Measurements from ENCODE around the gene ABCA2.
A peak's percentile ranks its signal among the peaks of the same experiment; 100 is the strongest.

ABCA2 gene

GRCh38 chr9:136996361-136997292 is 31.4 kb downstream of the ABCA2 start, which contains the start of gene CLIC3:
CLIC3 (minus strand) TSS chr9:136996568; CDS start chr9:136996543, 25 bp downstream.
- peak; percentile 52 for DNase-seq

- no peak for DNase-seq
Observed at GRCh38 chr9:136995772-136996311, 32.2 kb downstream of the ABCA2 start.

- no peak for DNase-seq
Observed at GRCh38 chr9:136995362-136995761, 32.7 kb downstream of the ABCA2 start.

- no peak for DNase-seq
Observed at GRCh38 chr9:136994888-136995230, 33.2 kb downstream of the ABCA2 start.

- DNase-seq: no peak
Observed at GRCh38 chr9:136994180-136994887, 33.7 kb downstream of the ABCA2 start.

GRCh38 chr9:136992819-136993369 is 35.1 kb downstream of the ABCA2 start:
- no peak for DNase-seq

- DNase-seq: peak; percentile 90
Observed at GRCh38 chr9:136991993-136992818, 35.8 kb downstream of the ABCA2 start, which contains the start of gene PAXX. PAXX (plus strand) TSS chr9:136992422; CDS start chr9:136992444, 22 bp downstream.

- DNase-seq: no peak
Observed at GRCh38 chr9:136990242-136990911, 37.7 kb downstream of the ABCA2 start.

GRCh38 chr9:136988872-136989271 is 39.2 kb downstream of the ABCA2 start:
- DNase-seq: no peak

GRCh38 chr9:136985853-136986252 is 42.2 kb downstream of the ABCA2 start:
- no peak for DNase-seq

- DNase-seq: no peak
Observed at GRCh38 chr9:136985027-136985602, 42.9 kb downstream of the ABCA2 start.

GRCh38 chr9:136984464-136985026 is 43.5 kb downstream of the ABCA2 start:
- no peak for DNase-seq

GRCh38 chr9:136983656-136984314 is 44.3 kb downstream of the ABCA2 start:
- DNase-seq: no peak

- DNase-seq: no peak
Observed at GRCh38 chr9:136983167-136983566, 44.9 kb downstream of the ABCA2 start.

- DNase-seq: no peak
Observed at GRCh38 chr9:136982232-136983051, 45.6 kb downstream of the ABCA2 start, which contains the start of gene LCNL1. LCNL1 (plus strand) TSS chr9:136982993; CDS start chr9:136983587, 594 bp downstream.

- no peak for DNase-seq
Observed at GRCh38 chr9:136981588-136982231, 46.3 kb downstream of the ABCA2 start.

- DNase-seq: no peak
Observed at GRCh38 chr9:136980669-136981478, 47.2 kb downstream of the ABCA2 start.

Measured in activated effector memory CD4-positive, alpha-beta T cell treated with Interleukin-2 at 50 U/mL for 16 hours (primary cell).